OCI-LY1 (cell line): ENCODE measurements around the gene NRP2.

Experiments
- EZH2 ChIP-seq: fragments of 200-600 bp; sonication (generic), shearing (Covaris generic); IDR thresholded peaks from 2 replicates; pipeline ENCODE4 v1.8.0; 2017; ENCODE audit warnings: borderline replicate concordance, mixed run types, mild to moderate bottlenecking, antibody characterized with exemption, low read length, moderate library complexity, mixed read lengths
- TF ChIP-seq, protein P1 (sequence below): fragments of 200-600 bp; sonication (generic), shearing (Covaris generic); IDR thresholded peaks from 2 replicates; pipeline ENCODE4 v1.5.1; 2017; ENCODE audit warnings: mild to moderate bottlenecking, antibody characterized with exemption, low read length, moderate library complexity, mixed read lengths

DNA sequence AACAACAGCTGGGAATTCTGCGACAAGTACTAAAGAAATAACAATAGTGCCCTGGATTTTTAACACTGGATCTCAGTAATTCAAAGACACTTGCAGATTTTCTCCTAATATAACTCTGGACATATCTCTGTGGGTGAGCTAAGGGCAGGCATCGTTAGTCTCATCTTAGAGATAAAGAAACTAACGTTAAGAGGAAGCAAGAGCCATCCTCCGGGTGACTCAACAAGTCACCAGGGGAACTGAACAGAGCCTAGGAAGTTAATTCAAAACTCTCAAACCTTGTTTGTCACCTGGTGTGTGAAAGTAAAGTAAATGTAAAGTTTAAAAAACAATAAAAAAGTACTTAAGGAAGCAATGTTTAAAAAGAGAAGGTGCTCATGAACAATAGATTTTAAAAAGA lies 41.6 kb upstream of the NRP2 start:
- TF ChIP-seq, protein P1, sequence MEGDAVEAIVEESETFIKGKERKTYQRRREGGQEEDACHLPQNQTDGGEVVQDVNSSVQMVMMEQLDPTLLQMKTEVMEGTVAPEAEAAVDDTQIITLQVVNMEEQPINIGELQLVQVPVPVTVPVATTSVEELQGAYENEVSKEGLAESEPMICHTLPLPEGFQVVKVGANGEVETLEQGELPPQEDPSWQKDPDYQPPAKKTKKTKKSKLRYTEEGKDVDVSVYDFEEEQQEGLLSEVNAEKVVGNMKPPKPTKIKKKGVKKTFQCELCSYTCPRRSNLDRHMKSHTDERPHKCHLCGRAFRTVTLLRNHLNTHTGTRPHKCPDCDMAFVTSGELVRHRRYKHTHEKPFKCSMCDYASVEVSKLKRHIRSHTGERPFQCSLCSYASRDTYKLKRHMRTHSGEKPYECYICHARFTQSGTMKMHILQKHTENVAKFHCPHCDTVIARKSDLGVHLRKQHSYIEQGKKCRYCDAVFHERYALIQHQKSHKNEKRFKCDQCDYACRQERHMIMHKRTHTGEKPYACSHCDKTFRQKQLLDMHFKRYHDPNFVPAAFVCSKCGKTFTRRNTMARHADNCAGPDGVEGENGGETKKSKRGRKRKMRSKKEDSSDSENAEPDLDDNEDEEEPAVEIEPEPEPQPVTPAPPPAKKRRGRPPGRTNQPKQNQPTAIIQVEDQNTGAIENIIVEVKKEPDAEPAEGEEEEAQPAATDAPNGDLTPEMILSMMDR: no peak
- no peak for TF ChIP-seq EZH2
